GM18909 (cell line): ENCODE results near the gene TUBG1.

Experiments used
- ATAC-seq: cut with Tn5 transposase; IDR thresholded peaks from one replicate; pipeline ENCODE4 v1.9.1; 2021; ENCODE audit warnings: mild to moderate bottlenecking; ENCODE audit not compliant: unreplicated experiment, poor library complexity

The TUBG1 gene

GRCh38 chr17:42609182-42609813 is at the start of gene TUBG1, which contains the start of gene RETREG3:
TUBG1 (plus strand) TSS chr17:42609683; CDS start chr17:42609738, 55 bp downstream.
RETREG3 (minus strand) TSS chr17:42609374; CDS start chr17:42609324, 50 bp downstream.
- ATAC-seq: peak; percentile 90

GRCh38 chr17:42560246-42560645 is 49.2 kb upstream of the TUBG1 start:
- ATAC-seq: no peak

- no peak for ATAC-seq
These were observed 47.5 kb upstream of the TUBG1 start, which contains the start of gene COASY for GRCh38 chr17:42561897-42562387. COASY (plus strand) TSS chr17:42562148; CDS start chr17:42562623, 475 bp downstream.

GRCh38 chr17:42562388-42563142 is 46.9 kb upstream of the TUBG1 start:
- ATAC-seq: no peak

GRCh38 chr17:42563143-42563509 is 46.4 kb upstream of the TUBG1 start:
- ATAC-seq: no peak

- ATAC-seq: no peak
These were observed 45.9 kb upstream of the TUBG1 start for GRCh38 chr17:42563543-42563942.

GRCh38 chr17:42563950-42564349 is 45.5 kb upstream of the TUBG1 start:
- ATAC-seq: no peak

- ATAC-seq: no peak
These were observed 44.5 kb upstream of the TUBG1 start for GRCh38 chr17:42564815-42565522.

- no peak for ATAC-seq
These were observed 43.8 kb upstream of the TUBG1 start for GRCh38 chr17:42565523-42566214.

GRCh38 chr17:42566215-42566882 is 43.1 kb upstream of the TUBG1 start:
- ATAC-seq: no peak

GRCh38 chr17:42566883-42567573 is 42.5 kb upstream of the TUBG1 start, which contains the start of gene MLX:
MLX (plus strand) TSS chr17:42567100; CDS start chr17:42567125, 25 bp downstream.
- ATAC-seq: peak; percentile 66

GRCh38 chr17:42568341-42569111 is 41.0 kb upstream of the TUBG1 start:
- no peak for ATAC-seq

GRCh38 chr17:42571435-42572225 is 37.9 kb upstream of the TUBG1 start:
- ATAC-seq: no peak

- no peak for ATAC-seq
These were observed 36.4 kb upstream of the TUBG1 start for GRCh38 chr17:42573095-42573494.

- ATAC-seq: no peak
These were observed 35.0 kb upstream of the TUBG1 start for GRCh38 chr17:42574463-42574862.

GRCh38 chr17:42577140-42577531 is 32.3 kb upstream of the TUBG1 start:
- ATAC-seq: no peak

- ATAC-seq: peak; percentile 64
These were observed 31.8 kb upstream of the TUBG1 start, which contains the start of gene PSMC3IP for GRCh38 chr17:42577532-42578281. PSMC3IP (minus strand) TSS chr17:42577729; CDS start chr17:42577686, 43 bp downstream.
